Activated gamma-delta T cell treated with anti-CD3 and anti-CD28 coated beads, Interleukin-2, amount 50 U/mL, for 16 hours (primary cell): ENCODE data around the gene MMAA.
"Not testable (repeated sequence)": the region's sequence is repeated elsewhere in the genome, so short reads cannot be mapped to it uniquely, and the experiment has no call there.

Experiments used
- DNase-seq: peaks from one replicate; pipeline ENCODE4 v3.0.0-alpha.2; 2020; ENCODE audit warnings: low read depth

The MMAA gene

DNA sequence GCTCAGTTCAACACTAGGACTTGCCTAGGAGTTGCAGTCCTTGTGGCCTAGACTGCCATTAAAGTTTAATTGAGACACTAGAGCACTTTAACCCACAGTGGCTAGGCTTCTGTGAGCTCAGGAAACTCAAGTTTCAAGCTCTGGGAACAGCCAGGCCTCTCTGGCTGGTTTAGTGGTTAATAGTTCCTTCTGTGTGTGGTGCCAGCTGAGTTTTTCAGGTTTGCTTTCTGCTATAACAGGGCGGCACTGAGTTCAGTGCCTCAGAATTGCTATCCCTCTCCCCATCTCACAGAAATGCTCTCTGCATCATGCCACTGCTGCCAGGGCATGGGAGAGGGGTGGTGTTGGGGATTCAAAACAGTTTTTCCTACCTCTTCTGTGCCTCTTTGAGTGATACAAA, 15.9 kb downstream of the MMAA start:
- DNase-seq, result no peak

DNA sequence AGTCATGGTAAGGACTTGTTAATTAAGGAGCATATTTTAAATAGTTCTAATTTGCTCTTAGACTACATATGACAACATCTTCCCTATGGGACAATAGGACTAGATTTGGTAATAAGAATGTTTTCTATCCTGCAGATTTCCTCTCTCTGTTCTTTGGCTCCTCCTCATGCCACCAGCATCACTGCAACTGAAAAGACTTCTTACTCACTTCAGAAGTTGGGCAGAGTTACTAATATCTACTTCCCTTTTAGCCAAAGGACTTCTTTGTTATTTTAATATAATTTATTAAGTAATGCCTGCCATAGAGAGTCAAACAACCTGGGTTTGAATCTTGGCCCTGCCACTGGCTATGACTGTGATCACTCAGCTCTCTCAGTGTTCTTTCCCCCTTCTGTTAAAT, 16.4 kb downstream of the MMAA start:
- no peak for DNase-seq

DNA sequence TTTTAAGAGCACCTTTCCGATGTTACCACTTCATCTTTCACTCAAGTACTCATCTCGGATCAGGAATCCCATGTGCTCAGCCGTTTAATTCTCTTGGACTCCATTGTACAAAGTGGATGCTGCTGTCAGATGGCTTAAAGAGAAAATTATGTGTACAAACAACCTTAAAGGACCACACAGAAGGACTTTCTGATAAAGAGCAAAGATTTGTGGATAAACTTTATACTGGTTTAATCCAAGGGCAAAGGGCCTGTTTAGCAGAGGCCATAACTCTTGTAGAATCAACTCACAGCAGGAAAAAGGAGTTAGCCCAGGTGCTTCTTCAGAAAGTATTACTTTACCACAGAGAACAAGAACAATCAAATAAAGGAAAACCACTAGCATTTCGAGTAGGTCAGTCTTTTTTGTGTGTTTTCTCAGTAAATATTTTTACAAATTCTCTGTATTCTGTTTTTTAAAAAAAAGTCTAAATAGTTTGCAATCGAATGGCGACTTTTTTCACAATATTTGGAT, 20.1 kb downstream of the MMAA start:
- DNase-seq, result no peak

DNA sequence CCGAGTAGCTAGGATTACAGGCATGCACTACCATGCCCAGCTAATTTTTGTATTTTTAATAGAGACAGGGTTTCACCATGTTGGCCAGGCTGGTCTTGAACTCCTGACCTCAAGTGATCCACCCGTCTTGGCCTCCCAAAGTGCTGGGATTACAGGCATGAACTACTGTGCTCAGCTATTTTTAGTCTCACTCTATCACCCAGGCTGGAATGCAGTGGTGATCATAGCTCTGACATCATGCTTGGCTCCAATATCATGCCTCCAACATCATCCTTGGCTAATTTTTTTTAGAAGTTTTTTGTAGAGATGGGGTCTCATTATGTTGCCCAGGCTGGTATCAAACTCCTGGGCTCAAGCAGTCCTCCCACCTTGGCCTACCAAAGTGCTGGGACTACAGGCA, 21.1 kb downstream of the MMAA start:
- not testable (repeated sequence) for DNase-seq

DNA sequence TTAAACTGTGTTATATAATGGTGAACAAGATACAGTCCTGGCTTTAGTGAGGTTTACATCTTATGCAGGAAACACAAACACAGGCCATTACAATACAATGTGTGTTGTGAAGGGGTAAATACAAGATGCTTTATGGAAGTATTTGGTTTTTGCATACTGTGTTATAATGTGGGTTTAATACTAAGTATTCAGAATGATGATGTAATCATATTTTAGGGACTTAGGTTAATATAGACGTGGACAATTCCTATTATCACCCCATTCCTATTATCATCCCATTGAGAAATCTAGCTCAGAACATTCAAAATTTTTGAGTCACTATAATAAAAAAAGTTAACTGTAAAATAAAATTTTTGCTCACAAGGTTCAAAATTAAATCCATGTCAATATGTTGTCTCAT, 24.1 kb downstream of the MMAA start:
- DNase-seq, result no peak

DNA sequence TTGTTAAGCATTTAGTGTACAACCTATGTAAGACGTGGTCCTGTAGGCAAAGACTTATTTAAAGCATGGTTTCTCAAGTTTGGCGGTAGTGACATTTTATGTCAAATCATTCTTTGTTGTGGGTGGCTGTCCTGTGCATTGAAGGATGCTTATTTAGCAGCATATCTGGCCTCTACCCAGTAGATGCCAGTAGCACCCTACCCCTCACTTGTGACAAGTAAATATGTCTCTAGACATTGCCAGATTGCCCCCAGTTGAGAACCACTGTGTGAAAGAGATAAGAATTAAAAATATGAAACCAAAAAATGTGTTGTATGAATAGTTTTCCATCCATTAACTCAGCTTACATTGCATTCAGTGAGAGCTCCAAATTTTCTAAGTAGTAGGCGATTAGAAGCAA, 25.5 kb downstream of the MMAA start:
- no peak for DNase-seq

DNA sequence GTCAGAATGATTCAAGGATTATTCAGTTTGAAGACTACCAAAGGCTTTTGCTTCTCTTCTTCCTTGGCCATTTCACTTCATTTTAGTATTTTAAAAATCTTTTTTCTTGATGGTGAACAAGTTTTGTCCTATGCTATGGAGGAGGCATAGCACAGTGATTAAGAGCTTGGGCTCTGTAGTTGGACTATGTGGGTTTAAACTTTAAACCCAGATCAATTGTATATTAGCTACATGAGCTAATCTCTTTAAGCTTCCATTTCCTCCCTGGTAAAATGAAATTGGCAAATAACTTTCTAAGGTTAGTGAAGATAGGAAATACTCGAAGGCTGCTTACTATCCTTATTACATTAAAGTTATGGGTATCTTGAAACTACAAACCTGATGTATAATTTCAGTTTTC, 37.0 kb downstream of the MMAA start:
- no peak for DNase-seq

DNA sequence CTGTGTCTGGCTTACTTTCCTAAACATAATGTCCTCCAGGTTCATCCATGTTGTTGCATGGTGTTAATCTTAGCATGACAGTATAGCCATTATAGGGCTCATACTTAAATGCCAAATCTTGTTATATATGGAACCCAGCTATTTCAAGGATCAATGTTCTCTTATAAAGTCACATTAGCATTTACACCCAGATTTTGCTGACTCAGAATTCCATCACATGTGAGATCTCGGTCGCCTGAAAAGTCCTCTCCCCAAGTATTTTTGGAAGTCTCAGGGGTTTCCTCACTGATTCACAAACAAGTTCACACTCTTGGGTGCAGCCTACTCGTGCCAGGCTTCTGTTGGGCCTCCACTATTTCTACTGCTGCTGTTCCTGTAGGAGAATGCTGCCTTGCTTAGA, 40.9 kb downstream of the MMAA start:
- no peak for DNase-seq

DNA sequence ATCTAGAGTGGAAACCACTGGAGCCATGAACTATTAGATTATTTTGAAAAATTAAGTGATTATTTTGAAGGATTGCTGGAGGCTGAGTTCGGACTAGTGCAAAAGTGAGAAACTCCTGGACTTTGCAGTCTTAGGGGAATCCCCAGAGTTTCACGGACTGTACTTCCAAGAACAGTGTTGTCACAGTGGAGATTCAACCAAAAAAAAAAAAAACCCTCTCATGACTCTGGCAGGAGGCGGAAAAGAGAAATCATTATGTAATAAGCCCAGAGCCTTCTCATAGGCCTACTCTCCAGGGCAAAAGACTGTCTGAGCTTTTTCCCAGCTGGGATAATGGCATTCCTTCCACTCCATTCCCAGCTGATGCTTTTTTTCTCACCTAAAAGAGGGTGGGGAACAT, 44.0 kb downstream of the MMAA start:
- no peak for DNase-seq

DNA sequence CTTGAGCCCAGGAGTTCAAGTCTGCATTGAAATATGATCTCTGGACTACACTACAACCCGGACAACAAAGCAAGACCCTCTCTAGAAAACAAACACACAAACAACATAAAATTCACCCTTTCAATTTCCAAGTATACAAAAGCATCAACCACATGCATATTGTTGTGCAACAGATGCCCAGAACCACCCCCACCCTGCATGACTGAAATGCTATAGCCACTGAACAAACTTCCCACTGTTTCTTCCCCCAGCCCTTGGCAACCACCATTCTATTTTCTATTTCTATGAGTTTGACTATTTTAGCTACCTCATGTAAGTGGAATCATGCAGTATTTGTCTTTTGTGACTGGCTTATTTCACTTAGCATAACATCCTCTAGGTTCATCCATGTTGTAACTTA, 46.6 kb downstream of the MMAA start:
- DNase-seq, result no peak

DNA sequence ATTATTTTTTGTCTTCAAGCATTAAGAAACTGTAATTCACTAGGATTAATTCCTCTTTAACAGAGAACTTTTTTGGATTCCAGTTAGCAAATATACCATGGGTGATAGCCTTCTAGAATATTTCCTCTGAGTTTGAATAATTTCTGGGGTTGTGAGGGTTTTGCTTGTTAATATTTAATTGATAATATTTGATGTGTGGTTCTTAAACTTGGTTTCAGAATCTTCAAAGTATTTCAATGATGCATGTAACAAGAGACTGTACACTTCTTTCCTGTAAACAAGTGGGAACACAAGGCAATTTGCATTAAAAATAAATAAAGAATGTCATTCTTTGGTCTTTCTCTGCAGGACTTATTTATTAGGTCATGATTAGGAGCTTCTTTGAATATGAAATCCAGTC, 51.2 kb downstream of the MMAA start:
- DNase-seq, result no peak

DNA sequence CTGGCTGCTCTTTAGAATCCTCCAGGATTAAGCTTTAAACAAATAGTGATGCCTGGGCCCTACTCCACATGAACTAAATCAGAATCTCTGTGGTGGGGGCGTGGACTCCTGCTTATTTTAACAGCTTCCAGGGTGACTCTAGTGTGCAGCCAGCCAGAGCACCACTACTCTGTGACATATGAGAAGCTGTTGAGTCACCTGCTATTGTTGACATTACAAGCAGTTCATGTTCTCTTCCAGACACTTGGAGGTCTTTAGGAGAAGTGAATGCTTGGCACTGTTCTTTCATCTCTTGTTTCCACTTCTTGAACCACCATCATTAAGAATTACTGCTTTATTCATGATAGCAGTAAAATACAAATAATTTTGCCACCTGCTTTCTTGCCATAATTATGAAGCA, 60.3 kb downstream of the MMAA start:
- DNase-seq, result no peak

DNA sequence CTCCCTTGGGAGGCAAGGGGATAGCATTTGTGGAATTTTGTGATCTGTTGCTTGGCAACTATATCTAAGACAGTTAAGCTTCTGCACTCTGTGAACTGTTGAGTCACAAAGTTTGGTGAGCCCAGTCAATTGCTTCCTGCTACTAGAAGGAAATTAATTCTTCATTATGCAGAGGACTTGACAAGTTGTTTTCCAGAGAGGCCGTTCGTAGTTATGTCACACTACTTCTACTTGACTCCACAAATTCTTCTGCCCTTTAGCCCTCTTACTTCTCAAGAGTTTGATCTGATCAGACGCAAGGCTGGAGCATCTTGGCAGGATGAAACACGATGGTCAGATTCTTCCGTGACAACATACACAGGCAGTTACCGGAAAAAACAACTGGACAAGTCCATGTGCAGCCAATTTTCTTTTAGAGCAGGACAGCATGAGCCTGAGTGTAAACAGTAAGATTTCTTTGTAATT, 60.8 kb downstream of the MMAA start, which contains the start of gene C4orf51:
C4orf51 (plus strand) TSS at position 156 of the 465 bp plus-strand sequence; CDS start at position 214, 58 bp downstream.
- no peak for DNase-seq

DNA sequence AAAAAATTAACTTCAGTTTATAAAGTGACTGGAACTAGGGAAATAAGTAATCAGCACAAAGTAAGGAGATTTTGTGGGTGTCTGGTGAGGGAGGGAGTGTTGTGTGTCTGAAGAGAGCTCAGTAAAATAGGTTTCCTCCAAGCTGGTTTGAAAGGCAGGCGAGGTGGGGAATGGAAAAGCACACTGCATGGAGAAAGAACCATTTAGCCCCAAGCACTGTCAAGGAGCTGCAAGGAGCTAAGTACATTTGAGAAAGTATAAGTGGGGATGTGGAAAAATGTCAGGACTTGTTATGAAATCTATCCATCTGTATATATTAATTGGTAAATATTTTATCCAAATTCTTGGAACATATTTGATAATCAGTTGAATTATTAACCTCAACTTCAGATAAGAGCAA, 61.7 kb downstream of the MMAA start:
- no peak for DNase-seq

DNA sequence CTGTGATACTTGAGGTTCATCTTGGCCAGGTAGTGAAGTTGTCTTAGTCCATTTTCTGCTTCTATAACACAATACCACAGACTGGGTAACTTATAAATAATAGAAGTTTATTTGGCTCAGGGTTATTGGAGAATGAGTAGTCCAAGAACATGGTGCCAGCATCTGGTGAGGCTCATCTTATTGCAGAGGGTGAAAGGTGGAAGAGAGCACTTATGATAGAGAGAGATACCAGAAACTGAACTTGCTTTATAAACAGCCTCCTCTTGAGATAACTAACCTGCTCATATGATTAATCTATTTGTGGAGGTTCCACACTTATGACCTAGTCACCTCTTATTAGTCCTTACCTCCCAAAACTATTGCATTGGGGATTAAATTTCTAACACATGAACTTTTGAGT, 62.3 kb downstream of the MMAA start:
- DNase-seq, result no peak

DNA sequence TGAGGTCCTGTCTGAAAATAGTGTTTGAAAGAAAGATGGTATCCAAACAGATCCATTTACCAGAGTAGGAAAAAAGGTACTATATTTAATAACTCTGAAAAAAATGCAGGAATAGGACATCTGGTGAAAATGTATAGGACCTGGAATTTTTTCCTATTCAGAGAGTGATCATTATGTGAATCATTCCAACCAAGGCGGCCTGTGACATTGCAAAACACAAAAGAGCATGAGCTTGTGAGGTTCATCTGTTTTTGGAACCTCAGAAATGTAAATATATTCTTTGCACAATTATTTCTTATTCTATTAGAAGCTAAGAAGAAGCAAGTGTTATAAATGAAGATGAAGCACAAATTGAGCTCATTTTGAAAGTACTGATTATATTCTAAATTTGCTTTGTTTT, 62.8 kb downstream of the MMAA start:
- no peak for DNase-seq

DNA sequence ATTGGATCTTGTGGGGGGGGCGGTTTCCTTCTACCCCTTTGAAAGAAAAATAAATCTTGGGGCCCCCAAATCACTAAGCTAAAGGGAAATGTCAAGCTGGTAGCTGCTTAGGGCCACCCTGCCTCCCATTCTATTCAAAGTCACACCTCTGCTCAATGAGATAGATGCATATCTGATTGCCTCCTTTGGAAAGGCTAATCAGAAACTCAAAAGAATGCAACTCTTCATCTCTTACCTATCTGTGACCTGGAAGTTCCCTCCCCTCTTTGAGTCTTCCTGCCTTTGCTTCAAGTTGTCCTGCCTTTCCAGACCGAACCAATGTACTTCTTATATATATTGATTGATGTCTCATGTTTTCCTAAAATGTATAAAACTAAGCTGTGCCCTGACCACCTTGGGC, 67.8 kb downstream of the MMAA start:
- no peak for DNase-seq

DNA sequence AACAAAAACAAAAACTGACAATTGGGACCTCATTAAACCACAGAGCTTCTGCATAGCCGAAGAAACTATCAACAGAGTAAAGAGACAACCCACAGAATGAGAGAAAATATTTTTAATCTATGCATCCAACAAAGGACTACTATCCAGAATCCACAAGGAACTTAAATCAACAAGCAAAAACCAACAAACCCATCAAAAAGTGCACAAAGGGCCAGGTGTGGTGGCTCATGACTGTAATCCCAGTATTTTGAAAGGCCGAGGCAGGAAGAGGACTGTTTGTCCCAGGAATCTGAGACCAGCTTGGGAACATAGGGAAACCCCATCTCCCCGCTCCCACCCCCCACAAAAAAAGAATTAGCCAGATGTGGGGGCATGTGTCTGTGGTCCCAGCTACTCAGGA, 71.4 kb downstream of the MMAA start:
- no peak for DNase-seq

DNA sequence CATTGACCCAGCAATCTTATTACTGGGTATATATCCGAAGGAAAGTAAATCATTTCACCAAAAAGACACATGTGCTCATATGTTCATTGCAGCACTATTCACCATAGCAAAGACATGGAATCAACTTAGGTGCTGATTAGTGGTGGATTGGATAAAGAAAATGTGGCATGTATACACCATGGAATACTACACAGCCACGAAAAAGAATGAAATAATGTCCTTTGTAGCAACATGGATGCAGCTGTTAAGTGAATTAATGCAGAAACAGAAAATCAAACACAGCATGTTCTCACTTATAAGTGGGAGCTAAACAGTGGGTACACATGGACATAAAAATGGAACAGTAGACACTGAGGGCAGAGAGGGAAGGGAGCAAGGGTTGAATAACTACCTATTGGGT, 72.2 kb downstream of the MMAA start:
- DNase-seq, result not testable (repeated sequence)

DNA sequence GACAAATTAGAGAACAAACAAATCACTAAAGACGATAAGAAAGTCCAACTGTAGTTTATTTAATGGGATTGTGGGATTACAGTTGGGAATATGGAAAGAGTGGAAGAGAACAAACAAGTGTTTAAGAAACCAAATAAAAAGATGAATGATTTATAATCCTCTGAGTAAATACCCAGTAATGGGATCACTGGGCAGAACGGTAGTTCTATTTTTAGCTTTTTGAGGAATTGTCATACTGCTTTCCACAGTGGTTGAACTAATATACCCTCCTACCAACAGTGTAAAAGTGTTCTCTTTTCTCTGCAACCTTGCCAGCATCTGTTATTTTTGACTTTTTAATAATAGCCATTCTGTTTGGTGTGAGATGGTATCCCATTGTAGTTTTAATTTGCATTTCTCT, 75.7 kb downstream of the MMAA start:
- DNase-seq, result no peak

DNA sequence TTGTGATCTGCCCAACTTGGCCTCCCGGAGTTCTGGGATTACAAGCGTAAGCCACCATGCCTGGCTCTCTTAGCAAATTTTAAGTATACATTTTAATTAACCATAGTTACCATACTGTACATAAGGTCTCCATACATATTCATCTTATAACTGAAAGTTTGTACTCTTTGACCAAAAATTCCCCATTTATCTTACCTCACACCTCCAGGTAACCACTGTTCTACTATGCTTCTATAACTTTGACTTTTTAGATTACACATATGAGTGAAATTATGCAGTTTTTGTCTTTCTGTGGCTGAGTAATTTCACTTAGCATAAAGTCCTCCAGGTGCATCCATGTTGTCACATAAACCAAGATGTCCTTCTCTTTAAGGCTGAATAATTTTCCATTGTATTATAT, 78.1 kb downstream of the MMAA start:
- DNase-seq, result no peak

DNA sequence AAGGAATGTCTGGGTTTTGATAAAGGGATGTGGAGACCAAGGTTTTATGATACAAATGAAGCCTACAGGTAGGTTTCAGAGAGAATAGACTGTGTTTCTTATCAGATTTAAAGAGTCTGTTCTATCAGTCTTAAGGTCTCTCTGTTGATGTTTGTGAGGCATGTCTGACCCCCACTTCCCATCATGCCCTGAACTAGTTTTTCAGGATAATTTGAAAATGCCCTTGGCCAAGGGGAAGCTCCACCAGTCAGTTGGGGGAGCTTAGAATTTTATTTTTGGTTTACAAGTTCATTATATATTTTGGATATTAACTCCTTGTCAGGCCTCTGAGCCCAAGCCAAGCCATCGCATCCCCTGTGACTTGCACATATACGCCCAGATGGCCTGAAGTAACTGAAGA, 79.3 kb downstream of the MMAA start:
- no peak for DNase-seq

DNA sequence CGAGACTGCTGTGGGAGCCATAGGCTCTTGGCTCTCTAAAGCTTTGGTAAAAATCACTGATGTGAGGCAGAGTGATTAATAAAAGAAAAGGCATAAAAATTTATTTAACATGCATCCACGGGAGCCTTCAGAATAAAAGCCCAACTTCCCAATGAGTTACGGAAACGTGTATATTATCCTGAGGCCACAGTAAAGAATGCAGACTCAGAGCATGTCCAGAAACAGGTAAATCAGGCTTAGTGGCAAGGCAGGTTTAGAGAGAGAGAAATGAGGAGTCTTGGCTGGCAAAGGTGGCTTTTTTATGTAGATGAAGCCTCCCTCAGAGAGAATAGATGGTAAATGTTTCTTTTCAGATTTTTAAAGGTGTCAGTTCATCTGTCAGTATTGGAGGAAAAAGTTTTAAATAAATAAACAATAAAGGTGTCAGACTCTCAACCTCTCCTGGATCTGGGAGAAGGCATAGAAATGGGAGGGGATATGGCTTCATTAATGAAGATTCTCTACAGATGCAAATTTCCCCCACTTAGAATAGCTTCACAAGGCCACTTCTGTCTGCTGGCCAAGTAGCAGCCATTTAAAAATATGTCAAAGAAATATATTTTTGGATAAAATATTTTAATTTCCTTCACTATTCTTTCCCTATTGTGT, 84.8 kb downstream of the MMAA start:
- no peak for DNase-seq

DNA sequence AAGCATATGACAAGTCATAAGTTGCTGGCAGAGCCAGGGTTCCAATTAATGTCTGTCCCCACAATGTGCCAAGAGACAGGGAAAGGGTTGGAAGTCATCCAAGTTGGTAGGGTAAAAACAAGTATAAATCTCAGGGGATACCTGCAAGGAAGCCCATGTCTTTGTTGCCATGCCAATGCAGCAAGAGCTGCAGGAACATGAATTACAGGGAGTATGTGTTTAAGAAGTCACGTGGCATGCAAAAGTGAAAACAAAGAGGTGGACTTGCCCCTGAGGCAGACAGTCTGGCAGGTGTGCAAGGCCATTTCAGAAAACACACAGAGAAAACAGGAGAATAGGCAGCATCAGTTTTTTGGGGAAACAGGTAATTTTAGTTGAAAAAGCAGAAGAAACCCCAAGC, 90.2 kb downstream of the MMAA start:
- DNase-seq, result no peak
